D721Med (cell line): ENCODE results near the gene GMPPA.

ENCODE experiments used
- DNase-seq: peaks from one replicate; pipeline ENCODE4 v3.0.0; 2011; ENCODE audit warnings: low spot score; ENCODE audit not compliant: insufficient read length
- FAIRE-seq: peaks from 2 replicates; lab custom pipeline; 2011; peaks lifted over from hg19 to GRCh38; lab: Jason Lieb, UNC
- CTCF ChIP-seq: IDR thresholded peaks from 2 replicates; pipeline ENCODE4 v1.5.1; 2012; ENCODE audit warnings: mild to moderate bottlenecking, control low read depth; ENCODE audit not compliant: insufficient read depth; ENCODE audit errors: missing control alignments

GMPPA gene

GRCh38 chr2:219457784-219458369 is 40.8 kb upstream of the GMPPA start:
- DNase-seq (no peak), FAIRE-seq (no peak)
- no peak for TF ChIP-seq CTCF

DNA sequence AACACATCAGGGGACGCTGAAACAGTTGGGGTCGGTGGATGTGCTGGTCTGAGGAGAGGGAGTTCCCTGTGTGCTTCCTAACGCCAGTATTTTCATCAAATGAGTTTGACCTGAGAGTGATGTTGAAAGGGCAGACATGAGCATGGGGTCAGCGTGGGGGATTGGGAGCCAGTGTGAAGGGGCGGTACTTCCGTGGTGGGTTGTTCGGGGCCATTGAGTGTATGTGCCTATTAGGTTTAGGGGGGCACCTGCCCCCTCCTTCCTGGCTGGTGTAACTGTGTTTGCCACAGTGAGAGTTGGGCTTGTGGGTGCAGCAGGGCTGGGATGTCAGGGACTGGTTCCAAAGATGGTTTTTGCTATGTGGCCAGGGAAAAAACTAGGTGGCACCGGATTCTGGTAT is 39.7 kb upstream of the GMPPA start:
- TF ChIP-seq CTCF = no peak
- DNase-seq (no peak), FAIRE-seq (no peak)

DNA sequence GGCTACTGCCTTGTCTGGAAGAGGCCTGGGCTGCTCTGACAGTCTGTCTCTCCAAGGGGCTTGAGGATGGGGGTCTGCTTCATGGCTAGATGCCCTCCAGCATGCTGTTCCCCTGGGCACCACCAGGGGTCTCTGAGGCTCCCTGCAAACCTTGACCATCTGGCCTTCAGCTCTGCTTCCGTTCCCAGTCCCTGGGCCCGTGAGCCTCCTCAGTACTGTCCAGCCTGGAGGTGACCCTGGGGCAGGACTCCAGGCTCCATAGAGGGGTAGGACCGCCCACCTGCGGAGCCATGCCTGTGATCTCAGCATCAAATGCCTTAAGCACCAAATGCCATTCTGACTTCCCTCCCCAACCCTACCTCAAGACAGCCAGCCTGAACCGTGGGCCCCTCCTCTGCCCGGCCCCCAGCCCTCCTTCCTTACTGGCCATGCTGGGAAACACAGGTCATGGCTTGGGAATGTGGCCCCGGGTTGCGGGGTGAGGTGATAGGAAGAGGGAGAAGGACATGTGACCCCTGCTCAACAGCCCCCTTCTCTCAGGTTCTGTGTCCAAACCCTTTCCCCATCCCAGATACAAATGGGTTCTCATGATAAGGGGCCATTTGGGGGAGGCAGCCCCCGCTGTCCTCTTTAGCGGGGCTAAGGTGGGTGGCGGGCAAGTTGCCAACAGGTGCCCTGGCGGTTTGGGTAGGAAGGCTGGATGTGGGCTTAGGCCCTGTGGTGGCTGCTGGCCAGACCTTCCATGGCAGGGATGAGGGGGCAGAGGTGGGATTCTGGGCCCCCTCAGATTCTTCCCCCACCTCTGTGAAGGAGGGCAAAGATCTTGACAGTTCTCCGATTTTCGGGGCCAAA is 39.0 kb upstream of the GMPPA start:
- peak; percentile 96 for DNase-seq
- no peak for FAIRE-seq
- peak; percentile 76 for TF ChIP-seq CTCF

- DNase-seq (no peak), FAIRE-seq (no peak)
- TF ChIP-seq CTCF = no peak
Observed at GRCh38 chr2:219460424-219460926, 38.2 kb upstream of the GMPPA start.

DNA sequence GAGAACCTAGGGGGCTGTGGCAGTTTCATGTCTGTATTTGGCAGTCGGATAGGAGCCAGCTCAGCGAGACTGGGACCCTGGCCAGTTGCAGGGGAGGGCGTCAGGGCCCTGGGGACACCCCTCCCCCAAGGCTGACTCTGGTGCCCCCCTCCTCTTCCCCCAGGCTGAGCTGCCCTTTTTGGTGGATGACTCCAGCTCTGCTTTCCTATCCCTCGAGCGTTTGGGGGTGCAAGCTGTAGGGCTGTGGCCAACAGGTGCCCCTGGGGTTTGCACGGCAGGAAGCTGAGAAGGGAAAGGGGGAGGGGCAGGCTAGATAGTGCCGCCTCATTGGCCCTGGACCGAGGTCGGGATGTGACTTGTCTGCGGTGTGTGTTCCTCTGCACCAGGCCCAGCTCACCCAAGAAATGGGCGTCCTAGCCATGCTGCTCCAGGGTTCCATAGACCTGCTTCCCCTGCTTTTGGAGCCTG is 37.6 kb upstream of the GMPPA start:
- no peak for TF ChIP-seq CTCF
- FAIRE-seq (no peak), DNase-seq (no peak)

DNA sequence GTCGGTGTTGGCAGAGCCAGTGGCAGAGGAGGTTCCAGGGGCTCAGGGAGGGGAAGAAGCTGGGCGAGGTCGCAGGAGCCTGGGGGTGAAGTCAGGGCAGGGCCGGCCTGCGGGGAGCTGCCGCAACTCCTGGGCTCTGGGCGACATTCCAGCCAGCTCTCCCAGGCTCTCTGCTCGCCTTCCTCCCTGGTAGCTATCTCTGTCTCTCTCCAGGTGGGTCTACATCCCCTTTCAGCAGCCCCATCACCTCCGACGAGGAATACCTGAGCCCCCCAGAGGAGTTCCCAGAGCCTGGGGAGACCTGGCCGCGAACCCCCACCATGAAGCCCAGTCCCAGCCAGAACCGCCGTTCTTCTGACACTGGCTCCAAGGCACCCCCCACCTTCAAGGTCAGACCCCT is 37.0 kb upstream of the GMPPA start:
- TF ChIP-seq CTCF = no peak
- DNase-seq (no peak), FAIRE-seq (no peak)

DNA sequence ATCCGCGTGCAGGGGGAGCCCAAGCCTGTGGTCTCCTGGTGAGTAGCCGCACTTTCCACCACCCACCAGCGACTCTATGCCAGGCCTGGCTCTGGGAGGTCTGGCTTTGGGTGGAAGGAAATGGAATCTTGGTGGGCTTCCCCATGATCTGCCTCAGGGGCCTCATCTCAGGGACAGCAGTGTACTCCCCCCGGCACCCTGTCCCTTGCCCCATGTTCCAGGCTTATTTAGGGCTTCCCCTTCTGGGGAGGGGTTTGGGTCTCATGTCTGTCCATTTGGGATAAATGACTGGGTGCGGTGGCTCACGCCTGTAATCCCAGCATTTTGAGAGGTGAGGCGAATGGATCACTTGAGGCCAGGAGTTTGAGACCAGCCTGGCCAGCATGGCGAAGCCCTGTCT is 36.3 kb upstream of the GMPPA start:
- TF ChIP-seq CTCF = no peak
- FAIRE-seq = no peak
- no peak for DNase-seq
